IgD-negative memory B cell (primary cell): ENCODE data around the gene GLP1R. TPM values are rescaled to one million over a fixed set of nuclear protein-coding genes. Genes with fewer than 3 reads are reported as not detected.

ENCODE experiments used
- H3K27ac Mint-ChIP-seq, 3 donors: one replicate each; pipeline ENCODE4 v1.8.0; 2020 to 2022; ENCODE audit warnings: mild to moderate bottlenecking in 3 of 3, mixed read lengths in 3 of 3, moderate library complexity in 1 of 3
- H3K27me3 Mint-ChIP-seq: one replicate; pipeline ENCODE4 v1.8.0; 2021; ENCODE audit warnings: mixed read lengths
- H3K36me3 Mint-ChIP-seq: one replicate; pipeline ENCODE4 v1.8.0; 2020; ENCODE audit warnings: mild to moderate bottlenecking, mixed read lengths
- H3K4me1 Mint-ChIP-seq, 3 donors: one replicate each; pipeline ENCODE4 v1.8.0; 2020 to 2022; ENCODE audit warnings: mixed read lengths in 3 of 3, mild to moderate bottlenecking in 1 of 3
- H3K4me3 Mint-ChIP-seq, 4 donors: one replicate each; pipeline ENCODE4 v1.8.0; 2020 to 2022; ENCODE audit warnings: mild to moderate bottlenecking in 4 of 4, mixed read lengths in 4 of 4, moderate library complexity in 3 of 4
- H3K9me3 Mint-ChIP-seq, 3 donors: one replicate each; pipeline ENCODE4 v1.8.0; 2020 to 2021; ENCODE audit warnings: mixed read lengths in 3 of 3, mild to moderate bottlenecking in 1 of 3
- polyA plus RNA-seq: library from polyadenylated mRNA; unstranded; fragments of 300-500 nt; fragmentation: Illumina TruSeq; gene quantifications from one replicate; pipeline ENCODE4 v1.2.3, GENCODE V29; 2021

The GLP1R gene
- polyA plus RNA-seq, 1 donor from 2014 or later, result not detected

GRCh38 chr6:39029156-39030011 lies 19.2 kb upstream of the GLP1R start:
- H3K27me3 Mint-ChIP-seq, result peaks cover 3% of the 10 kb centered on the region

GRCh38 chr6:39035681-39036080 lies 12.9 kb upstream of the GLP1R start:
- Mint-ChIP-seq H3K27ac (no peak overlapping the region), H3K4me1 (no peaks in the 10 kb centered on the region), H3K36me3 (no peaks in the 10 kb centered on the region), H3K27me3 (peaks cover 13% of the 10 kb centered on the region), H3K9me3 (no peaks in the 10 kb centered on the region), H3K4me3 (no peak overlapping the region)

More at GRCh38 chr6:39029156-39030011, 19.2 kb upstream of the GLP1R start:
- no peaks in the 10 kb centered on the region for H3K4me1 Mint-ChIP-seq
- peaks cover 3% of the 10 kb centered on the region for H3K36me3 Mint-ChIP-seq
- H3K9me3 Mint-ChIP-seq, result no peaks in the 10 kb centered on the region
- H3K4me3 Mint-ChIP-seq, result no peak overlapping the region
- no peak overlapping the region for H3K27ac Mint-ChIP-seq

- no peaks in the 10 kb centered on the region for H3K9me3 Mint-ChIP-seq
- H3K4me3 Mint-ChIP-seq, result no peak overlapping the region
- no peak overlapping the region for H3K27ac Mint-ChIP-seq
- peaks cover 2% of the 10 kb centered on the region for H3K36me3 Mint-ChIP-seq
- peaks cover 13% of the 10 kb centered on the region for H3K27me3 Mint-ChIP-seq
- peaks cover 0 to 5% (median 3%) of the 10 kb centered on the region in 3 donors for H3K4me1 Mint-ChIP-seq
These were observed 11.5 kb upstream of the GLP1R start for GRCh38 chr6:39037082-39037508.

- Mint-ChIP-seq H3K9me3 (no peaks in the 10 kb centered on the region), H3K4me3 (no peak overlapping the region), H3K36me3 (peaks cover 2% of the 10 kb centered on the region), H3K27ac (no peak overlapping the region), H3K4me1 (peaks cover 0 to 5% (median 3%) of the 10 kb centered on the region in 3 donors), H3K27me3 (peaks cover 13% of the 10 kb centered on the region)
These were observed 10.9 kb upstream of the GLP1R start for GRCh38 chr6:39037707-39038106.

- H3K4me1 Mint-ChIP-seq, result peaks cover 0 to 5% (median 3%) of the 10 kb centered on the region in 3 donors
- peaks cover 4% of the 10 kb centered on the region for H3K36me3 Mint-ChIP-seq
- no peaks in the 10 kb centered on the region for H3K9me3 Mint-ChIP-seq
- no peak overlapping the region for H3K4me3 Mint-ChIP-seq
- peaks cover 11% of the 10 kb centered on the region for H3K27me3 Mint-ChIP-seq
- no peak overlapping the region for H3K27ac Mint-ChIP-seq
These were observed 8.4 kb upstream of the GLP1R start for GRCh38 chr6:39040080-39040673.

- H3K27me3 Mint-ChIP-seq, result peaks cover 11% of the 10 kb centered on the region
- H3K4me3 Mint-ChIP-seq, result no peak overlapping the region
These were observed 7.5 kb upstream of the GLP1R start for GRCh38 chr6:39041072-39041471.

GRCh38 chr6:39043776-39044175 lies 4.8 kb upstream of the GLP1R start:
- Mint-ChIP-seq H3K36me3 (peaks cover 4% of the 10 kb centered on the region), H3K4me1 (peaks cover 0 to 7% (median 5%) of the 10 kb centered on the region in 3 donors), H3K27me3 (peaks cover 15% of the 10 kb centered on the region), H3K4me3 (no peak overlapping the region), H3K27ac (no peak overlapping the region), H3K9me3 (no peaks in the 10 kb centered on the region)

More at GRCh38 chr6:39041072-39041471, 7.5 kb upstream of the GLP1R start:
- Mint-ChIP-seq H3K4me1 (peaks cover 0 to 5% (median 3%) of the 10 kb centered on the region in 3 donors), H3K9me3 (no peaks in the 10 kb centered on the region), H3K27ac (no peak overlapping the region), H3K36me3 (peaks cover 4% of the 10 kb centered on the region)

- H3K27ac Mint-ChIP-seq, result no peak overlapping the region
- H3K27me3 Mint-ChIP-seq, result peaks cover 15% of the 10 kb centered on the region
- H3K4me1 Mint-ChIP-seq, result peaks cover 0 to 7% (median 5%) of the 10 kb centered on the region in 3 donors
- peaks cover 4% of the 10 kb centered on the region for H3K36me3 Mint-ChIP-seq
- H3K9me3 Mint-ChIP-seq, result no peaks in the 10 kb centered on the region
- H3K4me3 Mint-ChIP-seq, result no peak overlapping the region
These were observed 4.4 kb upstream of the GLP1R start for GRCh38 chr6:39044181-39044580.

GRCh38 chr6:39047434-39048327 lies 900 bp upstream of the GLP1R start:
- Mint-ChIP-seq H3K4me3 (peak overlapping the region in 2 of 4 donors; percentile 1 to 77), H3K27ac (no peak overlapping the region), H3K36me3 (peaks cover 2% of the 10 kb centered on the region), H3K4me1 (peaks cover 0 to 2% (median 1%) of the 10 kb centered on the region in 3 donors), H3K9me3 (no peaks in the 10 kb centered on the region), H3K27me3 (peaks cover 34% of the 10 kb centered on the region)

GRCh38 chr6:39049575-39050283 lies 1.1 kb downstream of the GLP1R start:
- Mint-ChIP-seq H3K36me3 (no peaks in the 10 kb centered on the region), H3K27ac (no peak overlapping the region), H3K9me3 (no peaks in the 10 kb centered on the region)

GRCh38 chr6:39050453-39051112 lies 2.0 kb downstream of the GLP1R start:
- peaks cover 0 to 3% (median 2%) of the 10 kb centered on the region in 3 donors for H3K4me1 Mint-ChIP-seq
- H3K36me3 Mint-ChIP-seq, result no peaks in the 10 kb centered on the region
- no peak overlapping the region for H3K27ac Mint-ChIP-seq
- H3K4me3 Mint-ChIP-seq, result no peak overlapping the region
- H3K9me3 Mint-ChIP-seq, result no peaks in the 10 kb centered on the region
- H3K27me3 Mint-ChIP-seq, result peaks cover 37% of the 10 kb centered on the region

More at GRCh38 chr6:39049575-39050283, 1.1 kb downstream of the GLP1R start:
- H3K27me3 Mint-ChIP-seq, result peaks cover 37% of the 10 kb centered on the region
- H3K4me3 Mint-ChIP-seq, result peak overlapping the region in 1 of 4 donors; percentile 63
- peaks cover 0 to 3% (median 2%) of the 10 kb centered on the region in 3 donors for H3K4me1 Mint-ChIP-seq

GRCh38 chr6:39051399-39052122 lies 3.0 kb downstream of the GLP1R start:
- H3K27me3 Mint-ChIP-seq, result peaks cover 36% of the 10 kb centered on the region
- no peak overlapping the region for H3K27ac Mint-ChIP-seq
- H3K9me3 Mint-ChIP-seq, result no peaks in the 10 kb centered on the region
- peaks cover 0 to 3% (median 2%) of the 10 kb centered on the region in 3 donors for H3K4me1 Mint-ChIP-seq
- H3K36me3 Mint-ChIP-seq, result no peaks in the 10 kb centered on the region
- no peak overlapping the region for H3K4me3 Mint-ChIP-seq

GRCh38 chr6:39053016-39053624 lies 4.5 kb downstream of the GLP1R start:
- Mint-ChIP-seq H3K9me3 (no peaks in the 10 kb centered on the region), H3K36me3 (no peaks in the 10 kb centered on the region), H3K27me3 (peaks cover 28% of the 10 kb centered on the region), H3K27ac (no peak overlapping the region), H3K4me3 (no peak overlapping the region), H3K4me1 (peaks cover 0 to 2% (median 0%) of the 10 kb centered on the region in 3 donors)
